Neuron (in vitro differentiated cells): ENCODE results near the gene WNT2.

Experiments used
- H2AFZ ChIP-seq: one replicate; pipeline ENCODE4 v1.6.1; 2013; ENCODE audit warnings: low read depth, mild to moderate bottlenecking, inconsistent platforms, low read length, moderate library complexity
- H3K27me3 ChIP-seq: one replicate; pipeline ENCODE4 v1.6.1; 2013; ENCODE audit warnings: low read length; ENCODE audit not compliant: insufficient read depth
- H3K36me3 ChIP-seq: one replicate; pipeline ENCODE4 v1.6.1; 2013; ENCODE audit warnings: low read length; ENCODE audit not compliant: insufficient read depth
- H3K4me1 ChIP-seq: one replicate; pipeline ENCODE4 v1.6.1; 2013; ENCODE audit warnings: low read length; ENCODE audit not compliant: insufficient read depth
- H3K4me3 ChIP-seq: 2 replicates; pipeline ENCODE4 v1.5.1; 2013; ENCODE audit warnings: mild to moderate bottlenecking, low read length, moderate library complexity
- H3K9me3 ChIP-seq: one replicate; pipeline ENCODE4 v1.6.1; 2013; ENCODE audit warnings: low read length

The WNT2 gene

GRCh38 chr7:117243390-117243789, 79.5 kb downstream of the WNT2 start:
- Histone ChIP-seq H3K27me3 (no peaks in the 10 kb centered on the region), H2AFZ (no peak overlapping the region), H3K36me3 (no peaks in the 10 kb centered on the region), H3K4me3 (no peak overlapping the region), H3K4me1 (peaks cover 6% of the 10 kb centered on the region), H3K9me3 (no peaks in the 10 kb centered on the region)

DNA sequence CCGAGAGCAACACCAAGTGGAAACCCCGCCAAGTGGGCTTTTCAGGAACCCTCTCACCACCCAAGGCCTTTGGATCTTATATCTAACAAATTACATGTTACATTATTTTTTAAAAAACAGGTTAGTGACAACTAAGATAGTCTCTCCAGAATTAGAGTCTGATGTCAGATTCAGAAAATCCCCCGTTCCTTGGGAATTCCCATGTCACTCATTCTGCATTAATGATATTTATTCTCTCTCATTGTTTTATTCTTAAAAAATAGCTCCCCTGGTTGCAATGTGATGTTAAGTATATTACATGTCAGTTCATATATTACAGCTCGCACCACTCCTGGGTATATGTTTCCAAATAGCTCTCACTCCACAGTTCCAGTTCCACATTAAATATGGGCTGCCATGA, 81.8 kb downstream of the WNT2 start:
- H2AFZ ChIP-seq = no peak overlapping the region
- H3K9me3 ChIP-seq = no peaks in the 10 kb centered on the region
- H3K27me3 ChIP-seq = no peaks in the 10 kb centered on the region
- H3K36me3 ChIP-seq = no peaks in the 10 kb centered on the region
- H3K4me1 ChIP-seq = no peaks in the 10 kb centered on the region
- H3K4me3 ChIP-seq = no peak overlapping the region

DNA sequence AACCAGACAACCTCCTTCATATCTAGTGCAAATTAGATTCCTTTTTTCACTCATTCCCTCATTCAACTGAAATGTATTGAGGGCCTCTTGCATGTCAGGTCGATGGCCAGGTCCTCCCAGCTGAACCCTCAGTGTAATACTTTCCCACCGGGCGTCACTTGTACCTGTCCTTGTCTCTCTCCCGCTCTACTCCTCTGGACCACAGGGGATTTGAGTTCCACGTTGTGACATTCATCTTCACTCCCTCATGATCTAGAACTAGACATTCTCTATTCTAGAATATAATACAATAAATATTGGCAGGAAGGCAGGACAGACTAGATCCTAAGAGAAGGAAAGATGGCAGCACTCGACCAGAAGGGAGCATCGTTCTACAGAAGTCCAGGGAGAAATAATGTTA, 83.9 kb downstream of the WNT2 start:
- no peaks in the 10 kb centered on the region for H3K27me3 ChIP-seq
- no peak overlapping the region for H2AFZ ChIP-seq
- H3K9me3 ChIP-seq = no peaks in the 10 kb centered on the region
- no peak overlapping the region for H3K4me3 ChIP-seq
- H3K4me1 ChIP-seq = no peaks in the 10 kb centered on the region
- H3K36me3 ChIP-seq = no peaks in the 10 kb centered on the region

DNA sequence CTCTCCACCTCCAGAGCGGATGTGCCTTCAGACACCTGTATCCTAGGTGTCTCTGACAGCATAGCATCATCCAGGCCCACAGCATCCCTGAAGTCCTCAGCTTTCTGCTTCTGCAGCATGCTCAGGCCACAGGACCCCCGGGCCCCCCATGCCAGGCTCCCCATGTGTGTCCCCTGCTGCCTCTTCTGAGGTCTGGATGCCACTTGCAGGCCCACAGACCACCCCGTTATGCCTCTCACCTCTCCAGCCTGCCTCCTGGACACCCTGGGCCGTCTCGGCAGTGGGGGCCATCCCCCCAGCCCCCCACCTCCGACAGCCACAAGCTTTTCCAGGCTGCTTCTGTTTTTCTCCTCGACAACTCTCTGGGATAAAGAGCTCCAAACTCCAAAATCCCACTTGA, 84.4 kb downstream of the WNT2 start:
- Histone ChIP-seq H3K4me1 (no peaks in the 10 kb centered on the region), H2AFZ (no peak overlapping the region), H3K36me3 (no peaks in the 10 kb centered on the region), H3K9me3 (no peaks in the 10 kb centered on the region), H3K4me3 (no peak overlapping the region), H3K27me3 (no peaks in the 10 kb centered on the region)

- no peak overlapping the region for H2AFZ ChIP-seq
- H3K27me3 ChIP-seq = no peaks in the 10 kb centered on the region
- no peaks in the 10 kb centered on the region for H3K4me1 ChIP-seq
- no peaks in the 10 kb centered on the region for H3K9me3 ChIP-seq
- H3K36me3 ChIP-seq = no peaks in the 10 kb centered on the region
- no peak overlapping the region for H3K4me3 ChIP-seq
Observed at GRCh38 chr7:117237646-117238045, 85.2 kb downstream of the WNT2 start.

DNA sequence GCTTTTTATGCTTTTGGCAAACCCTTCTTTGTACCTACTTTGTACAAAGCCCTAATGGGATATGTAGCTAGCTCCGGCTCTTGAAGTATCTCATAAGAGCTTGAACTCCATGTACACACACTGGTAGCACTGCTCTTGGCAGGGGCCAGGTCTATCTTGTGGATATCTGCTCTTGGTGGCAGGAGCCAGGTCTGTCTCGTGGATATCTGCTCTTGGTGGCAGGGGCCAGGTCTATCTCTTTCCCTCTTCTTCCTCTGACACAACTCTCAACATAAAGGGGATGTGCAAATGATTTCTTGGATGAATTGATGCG, 91.9 kb downstream of the WNT2 start:
- Histone ChIP-seq H3K4me1 (peaks cover 3% of the 10 kb centered on the region), H2AFZ (no peak overlapping the region), H3K9me3 (no peaks in the 10 kb centered on the region), H3K4me3 (no peak overlapping the region), H3K27me3 (no peaks in the 10 kb centered on the region), H3K36me3 (peaks cover 14% of the 10 kb centered on the region)

DNA sequence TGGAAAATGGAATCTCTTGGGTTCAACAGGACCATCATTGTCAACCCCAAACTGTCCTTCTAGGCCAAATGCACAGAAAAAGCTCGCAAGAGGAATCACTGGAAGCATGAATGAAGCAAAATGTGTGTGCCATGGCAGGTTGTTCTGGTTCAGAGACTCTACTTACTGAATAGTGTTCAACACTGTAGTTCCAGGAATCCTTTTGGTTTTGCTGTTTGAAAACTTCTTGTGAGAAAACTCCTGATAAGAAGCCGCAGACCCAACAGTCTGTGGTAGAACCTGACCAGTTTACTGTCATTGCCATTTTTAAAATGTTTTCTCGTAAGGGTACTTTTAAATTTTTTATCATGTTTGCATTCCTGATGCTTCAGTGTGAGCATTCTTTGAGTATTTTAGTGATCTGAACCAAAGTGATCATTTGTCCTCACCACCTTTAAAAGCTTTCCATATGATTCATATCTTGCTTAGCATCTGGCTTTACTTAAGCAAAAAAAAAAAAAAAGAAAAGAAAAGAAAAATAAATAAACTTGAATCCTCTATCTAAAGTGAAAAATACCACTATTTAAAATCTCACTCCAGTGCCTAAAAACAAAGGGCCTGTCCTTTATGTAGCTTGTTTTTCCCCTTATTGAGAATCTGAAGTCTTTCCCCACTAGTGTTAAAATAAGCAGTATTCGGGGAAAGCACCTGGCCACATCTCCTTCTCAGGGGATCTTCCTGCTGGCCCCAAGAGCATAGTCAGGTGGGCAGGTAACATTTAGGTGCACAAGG, 92.4 kb downstream of the WNT2 start:
- H2AFZ ChIP-seq = no peak overlapping the region
- H3K4me1 ChIP-seq = peaks cover 5% of the 10 kb centered on the region
- no peak overlapping the region for H3K4me3 ChIP-seq
- no peaks in the 10 kb centered on the region for H3K9me3 ChIP-seq
- peaks cover 14% of the 10 kb centered on the region for H3K36me3 ChIP-seq
- H3K27me3 ChIP-seq = no peaks in the 10 kb centered on the region

GRCh38 chr7:117229350-117229749, 93.5 kb downstream of the WNT2 start:
- no peaks in the 10 kb centered on the region for H3K9me3 ChIP-seq
- H2AFZ ChIP-seq = no peak overlapping the region
- H3K36me3 ChIP-seq = peaks cover 14% of the 10 kb centered on the region
- H3K27me3 ChIP-seq = no peaks in the 10 kb centered on the region
- H3K4me1 ChIP-seq = peaks cover 5% of the 10 kb centered on the region
- H3K4me3 ChIP-seq = no peak overlapping the region

GRCh38 chr7:117227091-117227490, 95.8 kb downstream of the WNT2 start:
- no peaks in the 10 kb centered on the region for H3K9me3 ChIP-seq
- H3K27me3 ChIP-seq = no peaks in the 10 kb centered on the region
- peaks cover 5% of the 10 kb centered on the region for H3K4me1 ChIP-seq
- peaks cover 27% of the 10 kb centered on the region for H3K36me3 ChIP-seq
- H3K4me3 ChIP-seq = no peak overlapping the region
- no peak overlapping the region for H2AFZ ChIP-seq

DNA sequence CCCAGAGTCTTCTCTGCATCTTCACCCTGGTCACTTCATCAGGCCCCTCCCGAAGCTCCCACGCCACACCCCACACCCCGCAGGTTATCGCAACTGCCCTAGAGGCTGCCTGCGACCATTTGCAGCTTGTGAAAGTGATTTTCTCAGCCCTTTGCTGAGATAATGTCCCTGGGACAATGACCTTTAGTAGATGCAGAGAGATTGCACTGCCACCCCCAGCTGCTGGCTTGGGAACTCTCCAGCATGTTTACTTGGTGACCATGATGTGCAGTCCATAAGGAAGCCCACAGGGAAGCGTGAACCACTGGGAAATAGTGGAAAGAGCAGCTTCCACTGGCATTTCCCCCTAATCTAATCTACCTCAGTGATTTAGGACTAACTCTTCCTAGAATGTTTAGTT, 97.3 kb downstream of the WNT2 start:
- no peak overlapping the region for H2AFZ ChIP-seq
- H3K27me3 ChIP-seq = no peaks in the 10 kb centered on the region
- H3K4me3 ChIP-seq = no peak overlapping the region
- H3K9me3 ChIP-seq = no peaks in the 10 kb centered on the region
- H3K4me1 ChIP-seq = peaks cover 5% of the 10 kb centered on the region
- H3K36me3 ChIP-seq = peaks cover 37% of the 10 kb centered on the region
